BLaER1 treated with 17β-estradiol and CSF1 and Interleukin-3, amounts not matched to agents 10 nM and 100 nM (cell line): Measurements from ENCODE around the gene NUP210L.
"Not testable (repeated sequence)": the region's sequence is repeated elsewhere in the genome, so short reads cannot be mapped to it uniquely, and the experiment has no call there.

Source experiments
- H3K27ac ChIP-seq, 11 experiments: shearing (Covaris generic); formaldehyde crosslinking; 2 replicates each; pipeline ENCODE4 v1.8.1; 2022
- H3K27me3 ChIP-seq, 11 experiments: shearing (Covaris generic); formaldehyde crosslinking; 2 replicates each; pipeline ENCODE4 v1.8.1; 2022
- H3K36me3 ChIP-seq, 11 experiments: shearing (Covaris generic); formaldehyde crosslinking; 2 replicates each; pipeline ENCODE4 v1.8.1; 2022
- H3K4me1 ChIP-seq, 10 experiments: shearing (Covaris generic); formaldehyde crosslinking; 2 replicates each; pipeline ENCODE4 v1.8.1; 2022
- H3K4me2 ChIP-seq, 11 experiments: shearing (Covaris generic); formaldehyde crosslinking; 2 replicates each; pipeline ENCODE4 v1.8.1; 2022
- H3K4me3 ChIP-seq, 10 experiments: shearing (Covaris generic); formaldehyde crosslinking; 2 replicates each; pipeline ENCODE4 v1.8.1; 2022
- H3K9ac ChIP-seq, 11 experiments: shearing (Covaris generic); formaldehyde crosslinking; 2 replicates each; pipeline ENCODE4 v1.8.1; 2022
- H3K9me3 ChIP-seq, 11 experiments: shearing (Covaris generic); formaldehyde crosslinking; replicated peaks in 1 of 11; 2 replicates each; pipeline ENCODE4 v1.8.1; 2022
- H4K20me1 ChIP-seq, 11 experiments: shearing (Covaris generic); formaldehyde crosslinking; 2 replicates each; pipeline ENCODE4 v1.8.1; 2022
- Cebpa-rat ChIP-seq, 11 experiments: shearing (Covaris generic); IDR thresholded peaks; 2 replicates each; pipeline ENCODE4 v1.8.1; 2022

The NUP210L gene

DNA sequence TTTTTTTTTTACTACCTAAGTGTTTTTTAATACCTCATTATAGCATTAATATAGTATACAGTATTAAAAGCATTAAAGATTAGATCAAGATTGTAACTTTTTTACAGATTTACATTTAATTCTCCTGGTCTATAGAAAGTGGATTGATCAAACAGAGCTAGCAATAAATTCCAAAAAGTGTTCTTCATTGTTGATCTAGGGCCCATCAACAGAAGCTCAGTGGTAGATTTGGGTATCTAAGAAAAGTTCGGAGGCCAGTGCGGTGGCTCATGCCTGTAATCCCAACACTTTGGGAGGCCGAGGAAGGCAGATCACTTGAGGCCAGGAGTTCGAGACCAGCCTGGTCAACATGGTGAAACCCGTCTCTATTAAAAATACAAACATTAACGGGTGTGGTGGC lies 12.5 kb downstream of the NUP210L start:
- H3K4me3 ChIP-seq, result no peak overlapping the region
- no peaks in the 10 kb centered on the region for H3K9me3 ChIP-seq
- no peaks in the 10 kb centered on the region for H3K4me1 ChIP-seq
- no peaks in the 10 kb centered on the region for H3K27me3 ChIP-seq
- H3K9ac ChIP-seq, result no peak overlapping the region
- H3K4me2 ChIP-seq, result no peak overlapping the region
- no peaks in the 10 kb centered on the region for H3K36me3 ChIP-seq
- H3K27ac ChIP-seq, result no peak overlapping the region
- no peaks in the 10 kb centered on the region for H4K20me1 ChIP-seq
- no peak for TF ChIP-seq Cebpa-rat (IDR thresholded peaks at IDR 0.05)

DNA sequence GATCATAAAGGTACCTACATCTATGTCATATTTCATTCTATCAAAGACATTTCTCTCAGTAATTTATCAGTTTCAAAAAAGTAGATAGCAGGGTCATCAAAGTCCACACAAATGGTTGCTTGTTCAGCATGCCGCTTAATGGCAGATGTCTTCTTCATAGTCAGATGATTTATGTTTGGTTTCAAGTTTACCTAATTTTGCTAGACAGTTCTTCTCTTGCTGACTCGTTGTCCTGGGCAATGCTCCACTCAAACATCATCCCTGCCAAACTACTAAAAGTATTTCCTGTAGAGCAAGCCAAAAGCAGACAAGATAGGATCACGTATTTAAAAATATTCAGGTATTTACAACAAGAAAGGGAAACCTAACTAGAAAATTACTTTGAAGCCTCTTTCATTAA lies 13.6 kb downstream of the NUP210L start:
- Histone ChIP-seq H3K4me2 (no peak overlapping the region), H3K27me3 (no peaks in the 10 kb centered on the region), H3K9me3 (no peaks in the 10 kb centered on the region), H3K9ac (no peak overlapping the region), H3K36me3 (no peaks in the 10 kb centered on the region), H3K27ac (no peak overlapping the region), H3K4me1 (no peaks in the 10 kb centered on the region), H4K20me1 (no peaks in the 10 kb centered on the region), H3K4me3 (no peak overlapping the region)
- TF ChIP-seq Cebpa-rat (IDR thresholded peaks at IDR 0.05), result no peak

DNA sequence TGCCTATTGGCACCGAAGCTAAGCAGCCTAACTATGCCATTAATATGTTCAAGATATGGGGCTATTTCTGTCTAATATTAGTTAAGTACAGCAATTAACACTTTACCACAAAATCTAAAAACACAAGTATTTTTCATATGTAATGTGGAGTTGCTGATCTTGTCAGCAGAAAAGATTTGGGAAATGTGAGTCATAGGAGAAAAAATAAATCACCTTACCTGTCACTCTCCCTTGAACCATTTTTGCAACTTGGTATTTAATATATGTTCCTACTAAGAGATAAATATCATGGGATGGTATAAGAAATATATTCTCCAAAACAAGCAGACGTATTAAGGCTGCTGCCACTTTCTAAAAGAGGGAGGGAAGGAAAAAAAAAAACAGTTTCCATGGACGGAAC lies 17.0 kb downstream of the NUP210L start:
- TF ChIP-seq Cebpa-rat (IDR thresholded peaks at IDR 0.05), result no peak

DNA sequence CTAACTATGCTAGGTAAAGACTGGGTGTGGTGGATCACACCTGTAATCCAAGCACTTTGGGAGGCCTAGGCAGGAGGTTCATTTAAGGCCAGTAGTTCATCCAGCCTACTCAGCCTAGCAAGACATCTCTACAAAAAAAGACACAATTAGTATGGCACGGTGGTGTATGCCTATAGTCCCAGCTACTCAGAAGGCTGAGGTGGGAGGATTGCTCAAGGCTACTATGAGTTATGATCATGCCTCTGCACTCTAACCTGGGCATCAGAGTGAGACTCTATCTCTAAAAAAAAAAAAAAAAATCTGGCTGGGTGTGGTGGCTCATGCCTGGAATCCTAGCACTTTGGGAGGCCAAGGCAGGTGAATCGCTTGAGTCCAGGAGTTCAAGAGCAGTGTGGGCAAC lies 21.6 kb downstream of the NUP210L start:
- no peak for TF ChIP-seq Cebpa-rat (IDR thresholded peaks at IDR 0.05)
- Histone ChIP-seq H3K4me2 (no peak overlapping the region), H4K20me1 (no peaks in the 10 kb centered on the region), H3K9ac (no peak overlapping the region), H3K27me3 (no peaks in the 10 kb centered on the region), H3K36me3 (no peaks in the 10 kb centered on the region), H3K27ac (no peak overlapping the region), H3K4me3 (no peak overlapping the region), H3K9me3 (no peaks in the 10 kb centered on the region), H3K4me1 (peaks cover 0 to 29% (median 3%) of the 10 kb centered on the region in 10 experiments; a peak in 9 of 20 replicates)

More for the DNA sequence above, 17.0 kb downstream of the NUP210L start:
- Histone ChIP-seq H3K36me3 (no peaks in the 10 kb centered on the region), H3K9ac (no peak overlapping the region), H3K27me3 (no peaks in the 10 kb centered on the region), H3K4me1 (no peaks in the 10 kb centered on the region), H3K27ac (no peak overlapping the region), H3K4me2 (no peak overlapping the region), H3K9me3 (no peaks in the 10 kb centered on the region), H3K4me3 (no peak overlapping the region), H4K20me1 (no peaks in the 10 kb centered on the region)

DNA sequence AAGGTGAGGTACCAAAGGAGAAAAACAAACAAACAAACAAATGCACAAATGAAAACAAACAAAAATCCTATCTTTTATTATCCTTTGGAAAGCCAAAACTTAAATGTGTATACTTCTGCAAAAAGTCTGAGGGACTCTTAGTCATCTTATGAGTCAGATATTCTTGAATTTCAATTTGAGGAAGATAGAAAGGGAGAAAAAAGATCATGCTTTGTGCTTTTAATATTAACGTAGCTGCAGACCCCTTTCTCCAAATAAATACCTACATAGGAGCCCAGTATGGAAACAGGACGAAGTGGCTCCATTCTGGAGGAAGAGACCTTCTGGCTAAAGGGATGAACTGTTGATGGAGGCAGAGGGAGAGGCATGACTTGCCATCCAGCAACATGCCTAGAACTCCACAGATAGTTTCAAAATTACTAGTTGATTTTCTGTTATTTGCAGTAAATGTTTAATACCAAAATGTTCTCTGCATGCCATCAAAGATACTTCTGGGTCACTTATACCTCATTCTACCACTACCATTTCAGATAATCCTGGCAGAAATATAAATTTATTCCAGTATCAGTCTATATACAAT lies 25.4 kb downstream of the NUP210L start:
- Histone ChIP-seq H3K27me3 (no peaks in the 10 kb centered on the region), H3K4me1 (peaks cover 0 to 29% (median 3%) of the 10 kb centered on the region in 10 experiments; a peak in 9 of 20 replicates), H3K9ac (no peak overlapping the region), H4K20me1 (no peaks in the 10 kb centered on the region), H3K27ac (peak overlapping the region in 2 of 11 experiments; percentile 28 to 39; a peak in 2 of 22 replicates), H3K4me3 (no peak overlapping the region), H3K9me3 (peaks cover 0 to 9% (median 0%) of the 10 kb centered on the region in 11 experiments; a peak in 3 of 22 replicates), H3K36me3 (no peaks in the 10 kb centered on the region), H3K4me2 (peak overlapping the region in 4 of 11 experiments; percentile 12 to 81 (median 62); a peak in 7 of 22 replicates)
- TF ChIP-seq Cebpa-rat (IDR thresholded peaks at IDR 0.05), result no peak

DNA sequence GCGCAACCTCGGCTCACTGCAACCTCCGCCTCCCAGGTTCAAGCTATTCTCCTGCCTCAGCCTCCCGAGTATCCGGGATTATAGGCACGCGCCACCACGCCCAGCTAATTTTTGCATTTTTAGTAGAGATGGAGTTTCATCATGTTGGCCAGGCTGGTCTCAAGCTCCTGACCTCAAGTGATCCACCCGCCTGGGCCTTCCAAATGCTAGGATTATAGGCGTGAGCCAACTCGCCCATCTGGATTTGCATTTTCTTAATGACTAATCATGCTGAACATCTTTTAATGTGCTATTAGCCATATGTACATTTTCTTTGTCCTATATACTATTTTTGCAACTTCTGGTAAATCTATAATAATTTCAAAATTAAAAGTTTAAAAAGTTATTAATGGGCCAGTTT lies 31.7 kb downstream of the NUP210L start:
- not testable (repeated sequence) for H3K4me3 ChIP-seq, H3K27ac ChIP-seq, H3K27me3 ChIP-seq, H3K9me3 ChIP-seq, H3K9ac ChIP-seq, H3K4me2 ChIP-seq, H4K20me1 ChIP-seq, H3K36me3 ChIP-seq, H3K4me1 ChIP-seq

DNA sequence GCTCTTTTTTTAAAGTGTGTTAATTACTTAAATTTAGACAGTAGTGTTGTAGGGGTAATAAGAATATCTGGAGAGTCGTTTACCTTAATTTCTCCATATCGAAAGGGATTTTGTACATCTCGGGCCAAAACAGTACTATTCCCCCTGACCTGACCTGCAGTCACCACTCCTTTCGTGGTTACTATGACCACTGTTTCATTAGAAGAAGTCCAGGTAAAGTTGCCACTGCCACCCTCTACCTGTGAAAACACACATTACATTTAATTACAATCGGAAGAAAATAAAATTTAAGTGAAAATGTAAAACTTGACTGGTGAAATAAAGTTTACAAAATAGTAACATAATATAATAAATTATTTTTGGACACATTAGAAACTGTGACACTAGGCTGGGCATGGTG lies 37.2 kb downstream of the NUP210L start:
- no peak overlapping the region for H3K9ac ChIP-seq
- H3K27ac ChIP-seq, result no peak overlapping the region
- no peaks in the 10 kb centered on the region for H4K20me1 ChIP-seq
- H3K9me3 ChIP-seq, result no peaks in the 10 kb centered on the region
- no peaks in the 10 kb centered on the region for H3K36me3 ChIP-seq
- H3K4me3 ChIP-seq, result no peak overlapping the region
- TF ChIP-seq Cebpa-rat (IDR thresholded peaks at IDR 0.05), result no peak
- H3K4me1 ChIP-seq, result peaks cover 7 to 21% (median 9%) of the 10 kb centered on the region in 10 experiments; a peak in 14 of 20 replicates
- no peak overlapping the region for H3K4me2 ChIP-seq
- H3K27me3 ChIP-seq, result no peaks in the 10 kb centered on the region

DNA sequence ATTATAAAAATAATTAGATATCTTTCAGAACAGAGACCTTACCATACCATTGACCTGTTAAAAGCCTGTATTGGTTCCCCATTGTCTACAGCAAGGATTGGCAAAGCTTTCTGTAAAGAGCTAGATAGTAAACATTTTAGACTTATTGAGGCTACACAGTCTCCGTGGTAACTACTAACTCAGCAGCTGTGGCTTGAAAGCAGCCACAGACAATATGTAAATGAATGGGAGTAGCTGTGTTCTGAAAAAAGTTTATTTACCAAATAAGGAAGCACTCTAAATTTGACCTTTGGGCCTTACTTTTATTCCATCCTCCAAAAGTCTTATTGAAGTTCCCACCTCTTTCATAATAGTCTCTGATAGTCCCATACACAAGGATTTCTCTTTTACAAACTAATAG lies 39.7 kb downstream of the NUP210L start:
- Histone ChIP-seq H3K4me1 (peaks cover 7 to 21% (median 9%) of the 10 kb centered on the region in 10 experiments; a peak in 14 of 20 replicates), H4K20me1 (no peaks in the 10 kb centered on the region), H3K9me3 (no peaks in the 10 kb centered on the region), H3K4me2 (peak overlapping the region in 4 of 11 experiments; percentile 6 to 74 (median 61); a peak in 9 of 22 replicates), H3K36me3 (no peaks in the 10 kb centered on the region), H3K27ac (peak overlapping the region in 4 of 11 experiments; percentile 9 to 83 (median 64); a peak in 6 of 22 replicates), H3K4me3 (no peak overlapping the region), H3K9ac (peak overlapping the region in 3 of 11 experiments; percentile 32 to 61 (median 34); a peak in 3 of 22 replicates), H3K27me3 (no peaks in the 10 kb centered on the region)
- TF ChIP-seq Cebpa-rat (IDR thresholded peaks at IDR 0.05), result no peak

DNA sequence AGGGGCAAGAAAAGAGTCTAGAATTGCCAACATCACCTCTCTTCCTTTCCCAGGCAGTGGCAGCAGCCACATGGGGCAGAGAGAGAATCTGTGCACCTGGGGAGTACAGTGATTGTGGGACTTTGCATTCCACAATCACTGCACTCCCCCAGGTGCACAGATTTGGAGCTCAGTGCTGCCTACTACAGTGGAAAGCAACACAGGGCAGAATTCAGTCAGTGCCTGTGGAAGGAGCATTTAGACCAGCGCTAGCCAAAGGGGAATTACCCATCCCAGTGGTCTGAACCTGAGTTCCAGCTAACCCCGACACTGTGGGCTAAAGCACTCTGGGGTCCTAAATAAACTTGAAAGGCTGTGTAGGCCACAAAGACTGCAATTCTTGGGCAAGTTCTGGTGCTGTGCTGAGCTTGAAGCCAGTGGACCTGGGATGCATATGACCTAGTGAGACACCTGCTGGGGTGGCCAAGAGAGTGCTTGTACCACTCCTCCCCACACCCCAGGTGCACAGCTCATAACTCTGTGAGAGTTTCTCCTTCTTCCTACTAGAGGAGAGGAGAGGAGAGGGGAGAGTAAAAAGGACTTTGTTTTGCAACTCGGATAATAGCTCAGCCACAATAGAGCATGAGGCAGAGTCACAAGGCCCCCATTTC lies 50.3 kb downstream of the NUP210L start:
- H3K4me2 ChIP-seq, result no peak overlapping the region
- H3K9me3 ChIP-seq, result peaks cover 0 to 5% (median 0%) of the 10 kb centered on the region in 11 experiments; a peak in 1 of 22 replicates
- H3K4me3 ChIP-seq, result no peak overlapping the region
- H3K36me3 ChIP-seq, result no peaks in the 10 kb centered on the region
- H3K4me1 ChIP-seq, result no peaks in the 10 kb centered on the region
- H3K27me3 ChIP-seq, result no peaks in the 10 kb centered on the region
- TF ChIP-seq Cebpa-rat (IDR thresholded peaks at IDR 0.05), result no peak
- no peak overlapping the region for H3K9ac ChIP-seq
- H3K27ac ChIP-seq, result no peak overlapping the region
- no peaks in the 10 kb centered on the region for H4K20me1 ChIP-seq

DNA sequence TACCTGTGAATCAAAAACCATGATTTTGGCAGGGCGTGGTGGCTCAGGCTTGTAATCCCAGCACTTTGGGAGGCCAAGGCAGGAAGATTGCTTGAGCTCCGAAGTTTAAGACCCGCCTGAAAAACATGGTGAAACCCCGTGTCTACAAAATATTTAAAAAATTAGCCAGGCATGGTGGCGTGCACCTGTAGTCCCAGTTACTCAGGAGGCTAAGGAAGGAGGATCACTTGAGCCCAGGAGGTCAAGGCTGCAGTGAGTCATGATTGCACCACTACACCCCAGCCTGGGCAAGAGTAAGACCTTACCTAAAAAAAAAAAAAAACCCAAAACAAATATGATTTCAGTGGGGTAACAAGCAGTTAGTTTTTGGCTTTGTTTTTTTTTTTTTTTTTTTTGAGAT lies 54.7 kb downstream of the NUP210L start:
- not testable (repeated sequence) for H3K4me2 ChIP-seq, H4K20me1 ChIP-seq, H3K4me3 ChIP-seq, H3K36me3 ChIP-seq, H3K27me3 ChIP-seq, H3K4me1 ChIP-seq, H3K9ac ChIP-seq, H3K27ac ChIP-seq
- H3K9me3 ChIP-seq, result peaks cover 12 to 18% (median 16%) of the 10 kb centered on the region in 11 experiments
